ENCODE results near the gene PARD3B. TPM values are rescaled to one million over a fixed set of nuclear protein-coding genes. Genes with fewer than 3 reads are reported as not detected.

PARD3B gene
- total RNA-seq, 1 experiment from 2014 or later: 6.4 TPM

DNA sequence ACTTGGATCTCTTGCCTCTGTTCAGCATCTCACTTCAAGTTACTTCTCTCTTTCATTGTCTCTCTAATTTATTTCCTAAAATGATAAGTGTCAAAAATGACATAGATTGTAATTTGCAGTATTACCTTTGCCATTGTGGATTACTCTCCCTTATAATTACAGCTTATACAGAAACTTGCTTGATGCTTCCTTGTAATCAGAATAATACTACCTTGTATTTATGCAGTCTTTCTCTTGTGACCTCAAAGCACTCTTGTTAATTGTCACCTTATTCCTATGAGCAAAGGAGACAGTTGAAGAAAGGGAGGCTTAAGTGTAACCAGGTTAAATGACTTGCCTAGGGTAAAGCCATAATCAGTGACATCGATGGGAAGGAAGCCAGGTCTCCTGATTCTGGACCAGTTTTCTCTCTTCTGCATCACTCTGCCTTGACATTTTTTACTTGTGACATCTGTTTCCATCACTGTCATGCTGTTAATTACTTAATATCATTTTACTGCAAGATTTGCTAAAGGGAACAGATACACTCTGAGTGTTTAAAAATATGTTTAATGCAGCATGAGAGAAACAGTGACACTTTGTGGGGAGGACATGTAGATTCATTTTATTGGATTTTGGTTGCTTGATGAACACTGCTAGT is 388.6 kb downstream of the PARD3B start:
- Mint-ChIP-seq H3K36me3 (ENCODE audit: insufficient read depth in 1 of 3, low read depth in 3 of 3) (no peaks in the 10 kb centered on the region), H3K27ac (no peak overlapping the region), H3K4me1 (peaks cover 2 to 3% of the 10 kb centered on the region in 2 experiments; a peak in 3 of 4 replicates), H3K27me3 (ENCODE audit: low read depth) (no peaks in the 10 kb centered on the region), H3K9me3 (no peaks in the 10 kb centered on the region), H3K4me3 (no peak overlapping the region)
- Histone ChIP-seq H3K4me1 (ENCODE audit: insufficient read depth, low read length) (no peaks in the 10 kb centered on the region), H3K56ac (ENCODE audit: insufficient read length, low read depth, low read length) (no peak overlapping the region), H3K23ac (ENCODE audit: insufficient read length, low read depth, low read length) (no peak overlapping the region), H4K20me1 (ENCODE audit: control insufficient read depth, insufficient read depth, insufficient read length) (no peaks in the 10 kb centered on the region), H4K8ac (replicated peaks; ENCODE audit: insufficient read length, low read depth, low read length) (no peak overlapping the region), H2BK120ac (ENCODE audit: low read depth, low read length, poor library complexity, severe bottlenecking) (no peak overlapping the region), H3K4ac (ENCODE audit: low read depth, low read length) (no peak overlapping the region), H4K5ac (ENCODE audit: insufficient read length, low read depth, low read length) (no peak overlapping the region), H3T11ph (ENCODE audit: low read length) (no peak overlapping the region), H2BK20ac (ENCODE audit: low read depth, low read length, poor library complexity, severe bottlenecking) (no peak overlapping the region), H3K79me2 (ENCODE audit: insufficient read depth, low read length) (no peaks in the 10 kb centered on the region), H3K14ac (ENCODE audit: insufficient read depth, low read length) (no peak overlapping the region), H3K9me3 (ENCODE audit: control insufficient read depth, low read depth, low read length) (no peaks in the 10 kb centered on the region), H3K23me2 (ENCODE audit: insufficient read length, low read depth, low read length, poor library complexity, severe bottlenecking) (no peaks in the 10 kb centered on the region), H3K27ac (ENCODE audit: insufficient read length, low read depth, low read length) (no peak overlapping the region), H3K18ac (ENCODE audit: insufficient read length, low read depth, low read length) (no peak overlapping the region), H2BK15ac (ENCODE audit: low read depth, low read length) (no peak overlapping the region), H3K9ac (ENCODE audit: extremely low read depth, insufficient read length, low read length) (no peak overlapping the region), H3K79me1 (ENCODE audit: insufficient read depth, low read depth, low read length, poor library complexity, severe bottlenecking) (no peaks in the 10 kb centered on the region), H3K27me3 (ENCODE audit: insufficient read depth, low read length) (no peaks in the 10 kb centered on the region), H2BK5ac (ENCODE audit: insufficient read length, low read length) (no peak overlapping the region), H4K91ac (ENCODE audit: insufficient read length, low read depth, low read length) (no peak overlapping the region), H2AK5ac (ENCODE audit: insufficient read length, low read length) (no peak overlapping the region), H3K4me2 (ENCODE audit: insufficient read depth, insufficient read length, low read length) (no peak overlapping the region), H2BK12ac (ENCODE audit: insufficient read length, low read depth, low read length) (no peak overlapping the region), H2AFZ (ENCODE audit: low read length) (no peak overlapping the region)
- no CpG with 5 or more reads among the region's 1 CpG for WGBS (ENCODE audit: extremely low coverage, insufficient read length, low lambda C conversion rate)
- DNase-seq: no peak
- TF ChIP-seq, protein P1, sequence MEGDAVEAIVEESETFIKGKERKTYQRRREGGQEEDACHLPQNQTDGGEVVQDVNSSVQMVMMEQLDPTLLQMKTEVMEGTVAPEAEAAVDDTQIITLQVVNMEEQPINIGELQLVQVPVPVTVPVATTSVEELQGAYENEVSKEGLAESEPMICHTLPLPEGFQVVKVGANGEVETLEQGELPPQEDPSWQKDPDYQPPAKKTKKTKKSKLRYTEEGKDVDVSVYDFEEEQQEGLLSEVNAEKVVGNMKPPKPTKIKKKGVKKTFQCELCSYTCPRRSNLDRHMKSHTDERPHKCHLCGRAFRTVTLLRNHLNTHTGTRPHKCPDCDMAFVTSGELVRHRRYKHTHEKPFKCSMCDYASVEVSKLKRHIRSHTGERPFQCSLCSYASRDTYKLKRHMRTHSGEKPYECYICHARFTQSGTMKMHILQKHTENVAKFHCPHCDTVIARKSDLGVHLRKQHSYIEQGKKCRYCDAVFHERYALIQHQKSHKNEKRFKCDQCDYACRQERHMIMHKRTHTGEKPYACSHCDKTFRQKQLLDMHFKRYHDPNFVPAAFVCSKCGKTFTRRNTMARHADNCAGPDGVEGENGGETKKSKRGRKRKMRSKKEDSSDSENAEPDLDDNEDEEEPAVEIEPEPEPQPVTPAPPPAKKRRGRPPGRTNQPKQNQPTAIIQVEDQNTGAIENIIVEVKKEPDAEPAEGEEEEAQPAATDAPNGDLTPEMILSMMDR (conservative IDR thresholded peaks at IDR 0.05): no peak

Data from H9 (cell line).